Measurements from ENCODE around the gene DPP9.

DPP9 gene

DNA sequence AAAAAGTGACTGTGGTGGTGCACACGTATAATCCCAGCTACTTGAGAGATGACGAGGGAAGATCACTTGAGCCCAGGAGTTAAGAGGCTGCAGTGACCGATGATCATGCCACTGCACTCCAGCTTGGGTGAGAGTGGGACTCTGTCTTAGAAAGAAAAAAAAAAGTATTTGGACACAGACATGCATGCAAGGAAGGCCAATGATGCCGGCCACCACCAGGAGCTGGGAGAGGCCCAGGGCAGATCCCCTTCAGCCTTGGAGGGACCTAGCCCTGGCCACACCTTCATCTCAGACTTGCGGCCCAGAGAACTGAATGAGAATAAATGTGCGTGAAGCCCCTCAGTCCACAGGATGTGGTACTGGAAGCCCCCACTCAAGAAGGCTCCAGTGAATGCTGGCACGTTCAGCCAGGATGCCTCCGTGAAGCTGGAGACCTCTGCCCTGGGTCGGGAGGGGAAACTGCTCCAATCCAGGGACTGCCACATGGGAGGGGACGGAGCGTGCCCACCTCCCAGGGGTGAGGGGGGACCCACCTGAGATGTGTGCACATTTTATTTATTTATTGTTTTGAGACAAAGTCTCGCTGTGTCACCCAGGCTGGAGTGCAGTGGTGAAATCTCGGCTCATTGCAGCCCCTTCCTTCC, 69.7 kb downstream of the DPP9 start:
- no peak for DNase-seq

DNA sequence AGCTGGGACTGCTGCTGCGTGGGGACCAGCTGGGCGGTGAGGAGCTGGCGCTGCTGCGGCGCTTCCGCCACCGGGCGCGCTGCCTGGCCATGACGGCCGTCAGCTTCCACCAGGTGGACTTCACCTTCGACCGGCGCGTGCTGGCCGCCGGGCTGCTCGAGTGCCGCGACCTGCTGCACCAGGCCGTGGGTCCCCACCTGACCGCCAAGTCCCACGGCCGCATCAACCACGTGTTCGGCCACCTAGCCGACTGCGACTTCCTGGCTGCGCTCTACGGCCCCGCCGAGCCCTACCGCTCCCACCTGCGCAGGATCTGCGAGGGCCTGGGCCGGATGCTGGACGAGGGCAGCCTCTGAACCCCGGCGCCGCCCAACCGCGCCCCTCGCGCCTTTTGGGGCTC, 71.6 kb downstream of the DPP9 start:
- DNase-seq, result no peak

DNA sequence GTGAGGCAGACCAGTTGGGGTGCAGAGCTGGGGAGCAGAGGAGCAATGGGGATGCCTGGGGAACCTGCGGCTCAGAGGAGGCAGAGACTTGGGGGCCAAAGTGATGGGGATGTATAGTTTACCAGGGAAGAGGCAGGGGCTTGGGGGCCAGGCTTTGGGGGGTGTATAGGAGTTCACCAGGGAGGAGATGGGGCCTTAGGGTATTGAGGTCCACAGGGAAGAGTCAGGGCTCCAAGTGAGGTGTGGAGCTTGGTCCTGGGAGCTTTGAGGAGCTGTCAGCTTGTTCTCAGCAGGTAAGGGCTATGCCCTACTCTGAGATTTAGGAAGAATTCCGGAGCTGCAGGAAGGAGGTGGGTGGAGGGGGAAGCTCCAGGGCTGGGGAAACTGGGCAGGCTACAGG, 73.5 kb downstream of the DPP9 start:
- no peak for DNase-seq

DNA sequence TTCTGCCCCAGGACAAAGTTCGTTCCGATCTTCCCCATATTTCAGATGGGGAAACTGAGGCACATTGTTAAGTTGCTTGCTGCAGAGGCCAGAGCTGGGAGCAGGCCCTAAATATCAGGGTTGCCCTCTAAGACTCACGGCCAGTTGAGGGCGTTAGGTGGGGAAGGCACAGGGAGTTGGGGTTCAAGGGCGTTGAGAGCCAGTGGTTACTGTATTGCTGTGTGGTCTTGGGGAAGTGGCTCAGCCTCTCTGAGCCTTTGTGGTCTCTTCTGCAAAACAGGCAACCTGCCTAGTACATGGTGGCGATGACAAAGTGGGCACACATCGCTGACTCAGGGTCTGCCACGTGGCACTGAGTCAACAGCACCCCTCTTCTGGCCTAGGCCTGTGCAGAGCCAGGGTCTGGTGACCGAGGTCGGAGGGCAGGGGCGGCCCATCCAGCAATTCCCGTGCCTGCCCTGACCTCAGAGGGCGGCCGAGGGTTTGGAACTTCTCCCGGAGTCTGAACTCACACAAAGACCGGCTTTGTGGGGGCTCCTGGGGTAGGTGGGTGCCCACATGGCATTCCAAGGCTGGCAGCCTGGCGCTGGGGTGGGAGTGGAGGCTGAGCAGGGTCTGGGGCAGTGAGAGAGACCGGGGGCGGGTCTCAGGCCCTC, 74.1 kb downstream of the DPP9 start:
- DNase-seq, result no peak

DNA sequence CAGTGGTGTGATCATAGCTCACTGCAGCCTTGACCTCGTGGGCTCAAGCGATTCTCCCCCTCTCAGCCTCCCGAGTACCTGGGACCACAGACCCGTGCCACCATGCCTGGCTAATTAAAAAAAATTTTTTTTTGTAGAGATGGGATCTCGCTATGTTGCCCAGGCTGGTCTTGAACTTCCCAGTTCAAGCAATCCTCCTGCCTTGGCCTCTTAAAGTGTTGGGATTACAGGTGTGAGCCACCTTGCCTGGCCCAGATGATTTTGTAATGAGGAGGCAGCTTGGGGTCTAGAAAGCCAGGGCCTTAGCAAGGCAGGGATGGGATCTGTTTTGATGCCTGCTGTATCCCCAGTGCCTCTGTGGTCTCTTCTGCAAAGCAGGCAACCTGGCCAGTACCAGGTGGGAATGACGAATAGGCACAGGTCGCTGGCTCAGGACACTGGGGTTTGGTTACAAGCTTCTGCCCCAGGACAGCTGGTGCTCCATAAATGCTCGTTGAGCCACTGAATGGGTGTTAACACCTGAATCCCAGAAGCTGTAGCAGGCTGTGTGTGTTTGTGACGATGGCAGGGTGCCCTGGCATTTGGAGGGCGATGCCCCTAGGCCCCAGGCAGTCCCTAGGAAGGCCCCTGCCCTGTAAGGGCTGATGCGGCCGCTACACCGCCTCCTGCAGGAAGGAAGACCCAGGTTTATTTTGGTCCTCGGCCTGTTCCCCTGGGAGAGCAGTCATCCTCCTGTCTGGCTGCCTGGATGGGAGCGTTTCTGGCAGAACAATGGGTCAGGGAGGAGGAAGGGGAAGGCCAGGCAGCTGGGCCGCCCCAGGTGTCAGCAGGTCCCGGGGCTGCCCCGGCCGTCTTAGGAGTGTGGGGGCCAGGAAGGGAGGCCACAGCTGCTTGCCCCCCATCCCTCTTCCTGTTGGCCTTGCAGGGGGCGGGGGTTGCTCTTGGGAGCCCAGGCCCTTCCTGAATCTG, 75.7 kb downstream of the DPP9 start:
- no peak for DNase-seq

DNA sequence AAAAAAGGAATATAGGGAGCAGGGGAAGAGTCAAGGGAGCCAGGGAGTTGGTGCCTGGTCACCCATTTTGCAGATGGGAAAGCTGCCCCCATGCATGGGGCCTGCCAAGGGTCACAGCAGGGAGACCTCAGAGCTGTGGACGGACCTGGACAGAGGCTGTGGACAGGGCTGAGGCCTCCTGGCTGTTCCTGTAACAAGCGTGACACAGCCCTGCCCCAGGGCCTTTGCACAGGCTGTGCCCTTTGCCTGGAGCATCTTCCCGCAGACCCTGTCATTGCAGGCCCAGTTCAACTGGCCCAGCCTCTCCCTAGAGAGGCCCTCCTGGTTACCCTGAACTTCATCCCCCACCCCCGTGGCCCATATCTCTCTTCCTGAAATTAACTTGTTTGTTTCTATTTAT, 77.9 kb downstream of the DPP9 start:
- no peak for DNase-seq

DNA sequence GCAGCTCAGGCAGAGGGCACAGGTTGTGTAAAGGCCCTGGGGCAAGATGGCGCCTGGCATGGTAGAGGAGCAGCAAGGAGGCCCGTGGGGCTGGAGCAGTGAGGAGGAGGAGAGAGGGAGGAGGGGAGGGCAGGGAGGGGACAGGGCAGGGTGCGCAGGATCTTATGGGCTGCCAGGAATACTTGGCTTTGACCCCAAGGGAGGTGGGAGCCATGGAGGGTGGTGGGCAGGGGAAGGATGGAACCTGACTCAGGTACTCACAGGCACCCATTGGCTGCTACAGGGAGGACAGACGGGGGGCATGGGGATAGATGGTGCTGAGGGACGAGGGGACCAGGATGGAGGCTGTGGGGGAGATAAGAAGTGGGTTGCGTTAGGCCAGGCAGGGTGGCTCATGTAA, 81.0 kb downstream of the DPP9 start:
- DNase-seq, result no peak

DNA sequence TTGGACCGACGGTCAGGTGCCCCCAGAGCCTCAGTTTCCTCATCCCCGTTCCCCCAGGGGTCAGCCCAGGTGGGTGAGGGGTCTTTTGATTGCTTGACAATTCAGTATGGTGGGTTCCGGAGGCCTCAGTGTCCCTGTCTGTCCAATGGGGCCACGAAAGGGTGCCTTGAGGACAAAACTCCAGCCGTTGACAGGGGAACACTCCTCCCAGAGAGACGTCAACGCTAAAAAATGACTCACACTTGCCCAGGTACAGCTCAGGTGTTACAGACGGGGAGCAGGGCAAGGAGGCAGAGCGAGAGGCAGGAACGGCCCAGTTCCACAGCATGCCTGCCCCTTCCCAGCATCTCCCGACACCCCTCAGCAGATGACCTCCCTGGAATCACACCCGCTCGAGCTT, 82.5 kb downstream of the DPP9 start:
- DNase-seq, result no peak

DNA sequence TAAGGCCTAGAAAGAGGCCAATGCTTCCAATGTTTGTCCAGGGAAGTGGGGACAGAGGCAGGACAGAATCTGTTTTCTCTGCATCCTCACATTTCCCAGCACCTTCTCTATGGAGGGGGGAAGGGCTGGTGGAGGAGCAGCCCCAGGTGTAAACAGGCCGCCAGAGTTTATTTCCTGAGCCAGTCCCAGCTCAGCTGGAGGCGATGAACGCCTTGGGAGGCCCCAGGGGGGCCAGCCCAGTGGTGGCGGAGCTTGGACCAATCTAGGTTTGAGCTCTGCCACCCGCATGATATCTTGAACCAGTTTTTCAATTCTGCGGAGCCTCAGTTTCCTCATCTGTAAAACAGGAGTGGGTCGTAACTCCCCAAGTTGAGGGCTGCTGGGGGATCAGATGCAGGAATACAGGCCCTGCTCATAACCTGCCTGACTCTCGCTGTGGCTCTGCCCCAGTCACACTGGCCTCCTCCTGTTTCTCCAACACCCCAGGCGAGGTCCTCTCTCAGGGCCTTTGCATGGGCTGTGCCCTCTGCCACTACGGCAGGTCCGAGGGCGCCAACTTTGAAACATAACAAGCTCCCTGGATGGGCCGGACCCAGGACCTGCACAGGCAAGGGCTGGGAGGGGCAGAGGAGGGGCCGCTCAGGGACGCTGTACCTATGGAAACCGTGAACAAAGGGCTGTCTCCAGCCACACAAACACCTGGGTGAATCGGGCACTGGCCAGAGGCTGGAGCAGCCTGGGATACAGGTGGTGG, 83.2 kb downstream of the DPP9 start:
- DNase-seq, result no peak

DNA sequence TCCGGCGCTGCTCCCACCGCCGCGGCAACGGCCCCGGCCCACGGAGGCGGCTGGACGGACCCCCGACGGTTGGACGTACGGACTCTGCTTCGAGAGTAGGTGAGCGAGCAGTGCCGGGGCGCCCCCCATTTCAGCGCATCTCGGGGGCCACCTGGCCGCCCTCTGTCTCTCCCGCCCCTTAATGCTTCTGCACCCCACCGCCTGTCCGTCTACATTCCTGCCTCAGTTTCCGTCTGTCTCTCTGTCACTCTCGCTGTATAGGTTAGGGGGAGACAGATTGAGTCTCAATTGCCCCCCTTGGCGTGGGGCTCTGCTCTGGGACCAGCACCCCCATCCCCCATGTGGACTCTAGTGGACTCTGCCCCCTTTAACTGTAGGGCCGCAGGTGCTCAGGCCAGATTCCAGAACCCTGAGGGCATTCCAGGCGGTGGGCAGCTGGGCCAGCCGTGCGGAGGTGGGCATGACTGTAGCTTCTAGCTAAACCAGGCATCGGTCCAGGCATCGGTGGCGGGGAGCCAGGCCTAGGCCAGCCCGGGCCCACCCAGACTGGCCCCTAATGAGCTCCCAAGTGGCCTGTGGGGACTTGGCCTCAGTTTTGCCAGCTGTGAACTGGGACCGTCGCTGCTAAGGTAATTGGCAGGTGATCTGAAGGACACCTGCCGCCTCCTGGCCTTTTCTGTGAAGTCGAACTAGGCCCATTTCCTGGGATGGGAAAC, 84.0 kb downstream of the DPP9 start:
- no peak for DNase-seq

DNA sequence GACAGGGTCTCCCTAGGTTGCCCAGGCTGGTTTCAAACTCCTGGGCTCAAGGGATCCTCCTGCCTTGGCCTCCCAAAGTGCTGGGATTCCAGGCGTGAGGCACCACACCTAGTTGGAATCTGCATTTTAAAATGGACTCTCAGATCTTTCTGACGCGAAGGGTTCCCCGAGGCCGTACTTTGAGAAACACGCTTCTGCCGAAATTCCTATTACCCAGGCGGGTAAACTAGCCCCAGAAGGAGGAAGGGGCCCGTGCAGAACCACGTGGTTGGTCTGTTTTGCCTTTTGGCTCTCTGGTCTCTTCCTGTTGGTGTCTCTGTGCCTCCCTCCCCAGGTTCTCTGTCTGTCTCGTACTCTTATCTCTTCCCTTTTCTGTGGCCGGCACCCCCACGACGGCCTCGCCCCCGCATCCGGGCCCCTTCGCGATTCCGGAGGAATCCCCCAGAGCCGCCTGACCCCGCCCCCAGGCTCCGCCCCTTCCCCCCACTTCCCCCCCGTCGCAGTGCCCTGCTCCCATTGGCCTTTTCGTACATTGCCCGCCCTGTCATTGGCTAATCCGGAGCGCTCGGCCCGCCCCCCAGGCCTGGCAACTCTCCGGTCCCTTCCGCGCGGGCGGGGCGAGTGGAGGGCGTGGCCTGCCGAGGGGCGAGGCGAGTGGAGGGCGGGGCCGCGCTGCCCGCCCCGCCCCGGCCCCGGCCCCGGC, 84.7 kb downstream of the DPP9 start, which contains the start of gene TNFAIP8L1:
Gene TNFAIP8L1 (plus strand): TSS at position 689 of the 703 bp plus-strand sequence. CDS start 12,354 bp downstream, outside the sequence.
- DNase-seq, result peak; percentile 99

DNA sequence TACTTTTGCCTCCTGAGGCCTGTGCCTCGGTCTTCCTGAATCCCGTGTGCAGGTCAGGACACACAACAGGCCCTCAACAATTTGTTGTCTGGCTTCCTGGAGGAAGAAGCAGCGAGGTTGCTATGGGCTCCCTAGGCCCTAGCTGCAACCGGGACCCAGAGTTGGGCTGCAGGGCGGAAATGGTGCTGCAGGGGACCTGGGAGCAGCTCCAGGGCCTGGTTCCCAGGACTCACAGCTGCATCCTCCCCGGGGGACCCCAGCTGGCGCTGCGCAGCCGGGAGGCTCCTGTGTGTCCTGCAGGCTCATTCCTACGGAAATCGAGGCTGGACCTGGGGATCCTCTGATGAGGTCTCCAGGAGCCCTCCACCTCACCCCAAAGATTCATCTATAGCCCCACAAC, 85.3 kb downstream of the DPP9 start:
- DNase-seq, result no peak

DNA sequence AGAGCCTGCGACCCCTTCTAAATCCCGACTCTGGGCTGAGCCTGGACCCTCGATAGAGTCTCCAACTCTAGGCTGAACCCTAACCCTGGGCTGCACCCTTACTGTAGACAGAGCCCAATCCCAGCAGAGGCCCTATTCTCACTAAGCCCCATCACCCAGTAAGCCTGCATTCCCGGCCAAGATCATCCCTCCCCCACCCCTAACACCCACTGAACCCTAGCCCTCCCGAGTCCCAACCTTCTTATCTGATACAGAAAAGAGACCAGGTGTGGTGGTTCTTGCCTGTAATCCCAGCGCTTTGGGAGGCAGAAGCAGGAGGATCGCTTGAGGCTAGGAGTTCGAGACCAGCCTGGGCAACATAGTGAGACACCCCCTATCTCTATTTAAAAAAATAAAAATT, 86.9 kb downstream of the DPP9 start:
- no peak for DNase-seq

DNA sequence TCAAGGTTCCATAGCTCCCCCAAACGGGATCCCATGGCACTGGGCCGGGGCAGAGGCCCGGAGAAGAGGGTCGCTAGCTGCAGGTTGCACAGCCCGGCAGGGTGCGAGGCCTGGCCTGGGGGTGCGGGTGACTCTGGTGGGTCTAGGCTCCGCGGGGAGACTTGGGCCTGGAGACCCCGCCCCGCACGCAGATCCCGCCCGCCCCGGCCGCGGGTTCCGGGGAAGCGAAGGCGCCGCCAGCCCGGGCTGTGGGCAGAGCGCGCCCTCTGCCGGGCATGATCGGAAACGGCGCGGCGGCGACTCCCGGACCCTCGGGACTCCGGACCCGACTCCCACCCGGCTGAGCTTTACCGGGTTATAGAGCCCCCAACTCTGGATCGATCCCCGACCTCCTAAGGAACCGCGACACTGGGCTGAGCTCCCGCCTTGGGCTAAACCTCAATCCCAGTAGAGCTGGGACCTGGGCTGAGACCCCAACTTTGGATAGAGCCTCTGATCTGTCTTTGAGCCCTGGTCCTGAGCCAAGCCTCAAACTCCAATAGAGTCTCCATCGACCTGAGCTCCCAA, 87.4 kb downstream of the DPP9 start:
- peak; percentile 61 to 65 for DNase-seq

DNA sequence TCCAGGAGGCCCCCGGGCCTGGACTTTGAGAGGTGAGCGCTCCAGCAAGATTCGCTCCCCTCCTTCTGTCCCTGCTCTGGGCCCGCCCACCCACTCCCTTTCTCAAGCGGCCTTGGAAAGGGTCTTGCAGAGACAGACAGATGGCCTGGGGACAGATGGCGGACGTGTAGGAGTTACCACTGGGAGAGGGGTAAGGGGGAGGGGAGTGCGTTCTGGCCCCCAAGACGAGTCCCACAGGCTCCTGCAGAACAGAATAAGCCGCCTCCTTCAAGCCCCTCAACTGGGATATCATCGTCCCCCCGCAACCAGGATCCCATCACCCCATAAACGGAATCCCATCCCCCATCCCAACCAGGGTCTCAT, 87.9 kb downstream of the DPP9 start:
- DNase-seq, result no peak

DNA sequence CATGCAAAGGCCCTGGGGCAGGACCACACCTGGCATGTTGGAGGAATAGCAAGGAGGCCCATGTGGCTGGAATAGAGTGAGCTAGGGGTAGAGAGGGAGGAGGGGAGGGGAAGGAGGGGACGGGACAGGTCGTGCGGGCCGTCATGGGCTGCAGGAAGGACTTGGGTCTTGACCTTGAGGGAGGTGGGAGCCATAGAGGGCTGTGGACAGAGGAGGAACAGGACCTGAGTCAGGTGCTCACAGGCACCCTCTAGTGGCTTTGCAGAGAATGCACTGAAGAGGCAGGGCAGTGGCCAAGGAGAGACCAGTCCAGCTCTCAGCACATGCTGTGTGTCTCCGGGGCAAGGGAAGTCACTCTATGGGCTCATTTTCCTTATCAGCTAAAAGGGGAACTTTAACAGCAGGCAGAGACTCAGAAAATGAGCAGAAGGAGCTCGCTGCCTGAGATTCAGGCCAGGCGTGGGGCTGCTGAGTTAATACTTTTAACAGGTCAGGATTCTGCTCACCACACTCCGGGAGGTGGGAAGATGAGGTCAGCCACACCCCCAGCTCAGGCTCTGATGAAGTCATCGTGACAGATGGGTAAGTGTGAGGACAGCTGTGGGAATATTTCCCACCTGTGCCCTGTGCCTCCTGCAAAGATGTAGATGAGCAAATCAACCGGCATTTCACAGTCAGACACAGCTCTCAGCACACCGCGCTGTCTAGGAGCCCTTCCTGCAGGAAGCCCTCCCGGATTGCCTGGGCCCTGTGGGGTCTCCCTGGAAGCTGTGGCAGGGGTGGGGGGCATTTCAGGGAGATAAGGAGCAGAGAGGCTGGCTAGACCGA, 90.3 kb downstream of the DPP9 start:
- peak in 1 of 2 experiments; percentile 28 for DNase-seq
